H1 (cell line): Measurements from ENCODE around the gene AGRN. TPM values are rescaled to one million over a fixed set of nuclear protein-coding genes. Genes with fewer than 3 reads are reported as not detected.

Source experiments
- CTCF ChIA-PET: fragments of 300-600 bp; sonication (Branson Sonifier 250); formaldehyde crosslinking; loops from one replicate; lab custom pipeline; 2021; ENCODE audit not compliant: partially characterized antibody; lab: Charles Lee
- POLR2A ChIA-PET: fragments of 300-600 bp; sonication (Branson Sonifier 250); formaldehyde crosslinking; loops from one replicate; lab custom pipeline; 2021; ENCODE audit warnings: inconsistent platforms; ENCODE audit not compliant: partially characterized antibody; lab: Charles Lee
- DNase-seq, 2 experiments: peaks; one replicate each; pipeline versions ENCODE4 v3.0.0 to v3.0.0-alpha.2; 2010 to 2022; ENCODE audit warnings: low spot score in 2 of 2, low read depth in 1 of 2, mixed read lengths in 1 of 2
- FAIRE-seq: peaks from 2 replicates; lab custom pipeline; 2011; peaks lifted over from hg19 to GRCh38; lab: Jason Lieb, UNC
- H2AFZ ChIP-seq: 2 replicates; pipeline ENCODE4 v1.8.1; 2012; ENCODE audit warnings: low read length, inconsistent platforms
- H2AK5ac ChIP-seq: 2 replicates; pipeline ENCODE4 v1.6.1; 2013; ENCODE audit warnings: low read depth, low read length
- H2BK120ac ChIP-seq: replicated peaks from 2 replicates; pipeline ENCODE3; 2013; ENCODE audit warnings: low read depth, low read length, inconsistent platforms
- H2BK12ac ChIP-seq: 2 replicates; pipeline ENCODE4 v1.6.1; 2013; ENCODE audit warnings: low read depth, low read length
- H2BK15ac ChIP-seq: 2 replicates; pipeline ENCODE4 v1.6.1; 2013; ENCODE audit warnings: low read length
- H2BK20ac ChIP-seq: 2 replicates; pipeline ENCODE4 v1.6.1; 2013; ENCODE audit warnings: low read length
- H2BK5ac ChIP-seq: 2 replicates; pipeline ENCODE4 v1.6.1; 2013; ENCODE audit warnings: low read depth, low read length
- H3K14ac ChIP-seq: 2 replicates; pipeline ENCODE4 v1.6.1; 2013; ENCODE audit warnings: inconsistent platforms; ENCODE audit not compliant: insufficient read length
- H3K18ac ChIP-seq: 2 replicates; pipeline ENCODE4 v1.6.1; 2013; ENCODE audit warnings: low read length; ENCODE audit errors: extremely low read depth
- H3K23ac ChIP-seq: 2 replicates; pipeline ENCODE4 v1.6.1; 2013; ENCODE audit warnings: inconsistent platforms; ENCODE audit not compliant: insufficient read length
- H3K23me2 ChIP-seq: 2 replicates; pipeline ENCODE4 v1.6.1; 2013; ENCODE audit warnings: low read depth, low read length
- H3K27ac ChIP-seq: 2 replicates; pipeline ENCODE4 v1.6.1; 2011; ENCODE audit warnings: low read depth, low read length, inconsistent platforms
- H3K27me3 ChIP-seq, 4 experiments: replicated peaks in 1 of 4; 1 replicate in 1 of 4; 2 replicates in 3 of 4; pipeline versions ENCODE4 v1.6.1 to v1.8.1; 2011 to 2013; ENCODE audit warnings: low read length in 3 of 4, mild to moderate bottlenecking in 3 of 4, inconsistent platforms in 2 of 4, mixed read lengths in 2 of 4, moderate library complexity in 1 of 4; ENCODE audit not compliant: control insufficient read depth in 3 of 4, insufficient read depth in 3 of 4; ENCODE audit errors: extremely low read depth in 1 of 4
- H3K36me3 ChIP-seq, 4 experiments: 2 replicates each; pipeline versions ENCODE4 v1.6.1 to v1.8.1; 2011 to 2013; ENCODE audit warnings: mild to moderate bottlenecking in 4 of 4, low read length in 3 of 4, moderate library complexity in 2 of 4, control low read depth in 1 of 4, inconsistent platforms in 1 of 4; ENCODE audit not compliant: insufficient read depth in 4 of 4, control insufficient read depth in 2 of 4
- H3K4ac ChIP-seq: replicated peaks from 2 replicates; pipeline ENCODE3; 2013; ENCODE audit warnings: low read length, low read depth, mixed read lengths, inconsistent platforms; ENCODE audit not compliant: insufficient read length
- H3K4me1 ChIP-seq, 4 experiments: replicated peaks in 1 of 4; 1 replicate in 1 of 4; 2 replicates in 3 of 4; pipeline versions ENCODE4 v1.6.1 to v1.8.1; 2011 to 2013; ENCODE audit warnings: low read length in 3 of 4, inconsistent platforms in 2 of 4, mixed read lengths in 1 of 4; ENCODE audit not compliant: insufficient read depth in 4 of 4, control insufficient read depth in 3 of 4
- H3K4me2 ChIP-seq, 2 experiments: 2 replicates each; pipeline versions ENCODE4 v1.6.1 to v1.8.1; 2011 to 2013; ENCODE audit warnings: low read depth in 2 of 2, low read length in 2 of 2, control low read depth in 1 of 2, inconsistent platforms in 1 of 2, mild to moderate bottlenecking in 1 of 2; ENCODE audit not compliant: insufficient read depth in 1 of 2
- H3K4me3 ChIP-seq, 4 experiments: fragments of 200-600, 300-600 bp in 1 of 4; sonication (generic), shearing (Covaris generic), sonication (Bioruptor Twin) in 1 of 4; 2 replicates each; pipeline versions ENCODE4 v1.5.1 to v1.8.1; 2011 to 2016; ENCODE audit warnings: low read length in 4 of 4, low read depth in 3 of 4, control low read depth in 2 of 4, inconsistent platforms in 2 of 4, mild to moderate bottlenecking in 2 of 4, mixed read lengths in 1 of 4, moderate library complexity in 1 of 4; ENCODE audit not compliant: insufficient read depth in 2 of 4; ENCODE audit errors: extremely low read depth in 1 of 4
- H3K56ac ChIP-seq: replicated peaks from 2 replicates; pipeline ENCODE3; 2013; ENCODE audit warnings: low read depth, mild to moderate bottlenecking, mixed read lengths, low read length, inconsistent platforms; ENCODE audit not compliant: insufficient read length
- H3K79me1 ChIP-seq: 2 replicates; pipeline ENCODE4 v1.6.1; 2013; ENCODE audit warnings: low read depth, low read length, control low read depth
- H3K79me2 ChIP-seq, 2 experiments: 2 replicates each; pipeline versions ENCODE4 v1.6.1 to v1.8.1; 2012 to 2013; ENCODE audit warnings: low read length in 2 of 2, mild to moderate bottlenecking in 2 of 2, inconsistent platforms in 1 of 2; ENCODE audit not compliant: insufficient read depth in 2 of 2, control insufficient read depth in 1 of 2
- H3K9ac ChIP-seq, 4 experiments: replicated peaks in 1 of 4; 1 replicate in 1 of 4; 2 replicates in 3 of 4; pipeline versions ENCODE4 v1.6.1 to v1.8.1; 2011 to 2013; ENCODE audit warnings: low read depth in 3 of 4, low read length in 3 of 4, control low read depth in 2 of 4, mild to moderate bottlenecking in 2 of 4, moderate library complexity in 2 of 4, inconsistent platforms in 1 of 4; ENCODE audit errors: extremely low read depth in 1 of 4
- H3K9me3 ChIP-seq, 2 experiments: 2 replicates each; pipeline versions ENCODE4 v1.6.1 to v1.8.1; 2012 to 2013; ENCODE audit warnings: mild to moderate bottlenecking in 2 of 2, moderate library complexity in 2 of 2, control low read depth in 1 of 2, inconsistent platforms in 1 of 2, low read depth in 1 of 2, low read length in 1 of 2, mixed read lengths in 1 of 2; ENCODE audit not compliant: insufficient read depth in 2 of 2
- H4K20me1 ChIP-seq, 2 experiments: replicated peaks in 1 of 2; 2 replicates each; pipeline versions ENCODE3 to v1.8.1; 2011 to 2013; ENCODE audit warnings: inconsistent platforms in 2 of 2, low read length in 2 of 2, mild to moderate bottlenecking in 1 of 2; ENCODE audit not compliant: insufficient read depth in 2 of 2, control insufficient read depth in 1 of 2
- H4K5ac ChIP-seq: 2 replicates; pipeline ENCODE4 v1.6.1; 2013; ENCODE audit warnings: low read length, low read depth, mixed read lengths, inconsistent platforms; ENCODE audit not compliant: insufficient read length
- H4K8ac ChIP-seq: 2 replicates; pipeline ENCODE4 v1.8.0; 2013; ENCODE audit warnings: mild to moderate bottlenecking, moderate library complexity, low read length, inconsistent platforms; ENCODE audit not compliant: insufficient read depth; ENCODE audit errors: extremely low read depth
- H4K91ac ChIP-seq: replicated peaks from 2 replicates; pipeline ENCODE3; 2013; ENCODE audit warnings: low read length, mixed read lengths, inconsistent platforms; ENCODE audit not compliant: insufficient read length
- CREB1 ChIP-seq: IDR thresholded peaks from 2 replicates; pipeline ENCODE4 v1.6.1; 2012; ENCODE audit warnings: inconsistent platforms
- EGR1 ChIP-seq: IDR thresholded peaks from 2 replicates; pipeline ENCODE4 v1.6.1; 2011; ENCODE audit warnings: low read depth, low read length, borderline replicate concordance
- SP4 ChIP-seq: IDR thresholded peaks from 2 replicates; pipeline ENCODE4 v1.6.1; 2012; ENCODE audit warnings: low read length, inconsistent platforms
- WGBS, 2 experiments: shearing (Covaris generic) in 1 of 2; methylation state at CpG; one replicate each; pipeline versions ENCODE4 v1.1.6 to v1.1.7; 2013 to 2015; ENCODE audit warnings: low lambda C conversion rate in 2 of 2, mixed read lengths in 2 of 2, inconsistent platforms in 1 of 2, low coverage in 1 of 2, missing lambda C conversion rate in 1 of 2; ENCODE audit not compliant: insufficient replicate concordance in 2 of 2, insufficient coverage in 1 of 2, insufficient read length in 1 of 2; ENCODE audit errors: extremely low coverage in 1 of 2, missing lambda C conversion rate in 1 of 2; 5-methylcytosine and 5-hydroxymethylcytosine counted together
- polyA plus RNA-seq, 7 experiments: library from polyadenylated mRNA; depleted of rRNA in 3 of 7; stranded (reverse) in 5 of 7; unstranded in 2 of 7; fragments of >200 nt in 5 of 7; fragments of 200-250 nt in 2 of 7; gene quantifications; 1 replicate in 5 of 7; 2 replicates in 1 of 7; 4 replicates in 1 of 7; pipeline versions ENCODE4 v1.2.1 to v1.2.3, GENCODE V29; 2011 to 2013; ENCODE audit warnings: missing spikeins in 2 of 7, mixed read lengths in 2 of 7
- total RNA-seq: library from RNA; stranded (reverse); fragmentation: NEBNext Ultra II Directional; extraction: Animal tissue kit (Norgen Biotek cat#: 25700); gene quantifications from 2 replicates; pipeline ENCODE4 v1.2.1, GENCODE V29; 2021

The AGRN gene
- total and polyA plus RNA-seq, 2 of the 8 experiments (the other 6 are each of a cell fraction or from before 2014, with no cell fraction given): 52.3 to 155 TPM

DNA sequence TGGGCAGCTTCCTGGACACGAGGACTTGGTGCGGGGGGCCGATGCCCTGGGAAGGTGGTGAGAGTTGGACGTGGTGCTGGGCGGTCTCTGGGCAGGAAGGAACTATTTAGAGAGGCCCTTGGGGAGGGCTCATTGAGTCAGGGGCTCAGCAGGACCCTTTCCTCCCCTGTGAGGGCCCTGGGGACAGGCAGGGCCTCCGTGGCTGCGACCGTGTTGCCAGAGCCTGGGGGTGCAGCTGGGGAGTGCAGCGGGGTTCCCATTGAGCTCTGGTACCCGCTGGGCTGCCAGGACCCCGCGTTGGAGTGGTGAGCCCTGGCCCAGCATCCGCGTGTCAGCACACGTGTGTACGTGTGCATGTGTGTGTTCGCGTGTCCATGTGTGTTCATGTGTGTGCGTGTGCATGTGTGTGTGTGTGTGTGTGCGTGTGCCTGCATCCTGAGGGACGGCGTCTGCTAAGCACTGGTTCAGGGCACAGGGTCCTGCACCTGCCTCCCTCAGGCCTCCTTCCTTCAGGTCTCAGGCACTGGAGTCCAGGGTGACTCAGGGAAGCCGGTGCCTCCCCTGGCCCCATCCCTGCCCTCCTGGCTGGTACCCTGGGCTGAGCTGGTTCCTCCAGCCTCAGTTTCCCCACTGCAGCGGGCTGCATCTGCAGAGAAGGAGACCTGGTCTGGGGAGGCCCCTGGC is 43.5 kb downstream of the AGRN start:
- H4K8ac ChIP-seq: peak overlapping the region; percentile 79
- no peak overlapping the region for H2AFZ ChIP-seq
- no peak overlapping the region for H3K14ac ChIP-seq
- no peaks in the 10 kb centered on the region for H3K36me3 ChIP-seq
- FAIRE-seq: no peak
- H3K9me3 ChIP-seq: no peaks in the 10 kb centered on the region
- H3K56ac ChIP-seq: no peak overlapping the region
- no peak overlapping the region for H3K27ac ChIP-seq
- H3K9ac ChIP-seq: no peak overlapping the region
- H2BK120ac ChIP-seq: no peak overlapping the region
- H3K23me2 ChIP-seq: peaks cover 10% of the 10 kb centered on the region; the same call in 1 of the 2 replicates
- H3K4me1 ChIP-seq: peaks cover 0 to 15% (median 12%) of the 10 kb centered on the region in 4 experiments; a peak in 5 of 7 replicates
- peaks cover 7 to 41% (median 32%) of the 10 kb centered on the region in 4 experiments for H3K27me3 ChIP-seq
- H3K4me2 ChIP-seq: 0 out of 4 replicates have a peak overlapping the region, but pooled peaks have one; percentile 1 to 69
- H2BK15ac ChIP-seq: peak overlapping the region; percentile 99; the same call in 1 of the 2 replicates
- ChIA-PET POLR2A (interaction anchor here (1.0 to 3.0 kb wide), 8 partner anchors 8 to 97 kb away, joined by 3 to 17 read pairs (median 4); partner anchors contain the start of gene PLEKHN1), CTCF (interaction anchor here (0.6 to 10.2 kb wide), 38 partner anchors 8 to 199 kb away, joined by 3 to 80 read pairs (median 4); partner anchors contain the start of genes ISG15, PERM1 and RNF223)
- no peak overlapping the region for H3K4ac ChIP-seq
- no peaks in the 10 kb centered on the region for H3K79me1 ChIP-seq
- H2BK5ac ChIP-seq: no peak overlapping the region
- H2AK5ac ChIP-seq: peak overlapping the region; percentile 98
- DNase-seq: no peak
- H2BK20ac ChIP-seq: 0 out of 2 replicates have a peak overlapping the region, but pooled peaks have one; percentile 43
- H3K18ac ChIP-seq: no peak overlapping the region
- no peak overlapping the region for H3K4me3 ChIP-seq
- H3K23ac ChIP-seq: no peak overlapping the region
- no peaks in the 10 kb centered on the region for H3K79me2 ChIP-seq
- H2BK12ac ChIP-seq: peak overlapping the region; percentile 97; the same call in 1 of the 2 replicates
- WGBS, 2 experiments: 83% methylated on average over 23 of the region's 24 CpGs; no CpG with 5 or more reads in 1 of the 2 experiments
- H4K20me1 ChIP-seq: peaks cover 0 to 12% of the 10 kb centered on the region in 2 experiments
- no peak overlapping the region for H4K5ac ChIP-seq
- H4K91ac ChIP-seq: peak overlapping the region; percentile 3
- TF ChIP-seq SP4: no peak
- no peak for TF ChIP-seq CREB1
- TF ChIP-seq EGR1: no peak
